GM23248 (cell line): ENCODE results near the gene RGS19.

Experiments used
- EZH2 ChIP-seq: fragments of 200-600 bp; sonication (generic); IDR thresholded peaks from 2 replicates; pipeline ENCODE4 v1.6.1; 2018; ENCODE audit warnings: antibody characterized with exemption, mild to moderate bottlenecking; ENCODE audit not compliant: insufficient read depth, poor library complexity, severe bottlenecking
- EZH2phosphoT487 ChIP-seq: fragments of 200-600 bp; sonication (generic); IDR thresholded peaks from 2 replicates; pipeline ENCODE4 v1.6.1; 2018; ENCODE audit warnings: antibody characterized with exemption, moderate library complexity, mild to moderate bottlenecking, low read depth; ENCODE audit not compliant: insufficient read depth

DNA sequence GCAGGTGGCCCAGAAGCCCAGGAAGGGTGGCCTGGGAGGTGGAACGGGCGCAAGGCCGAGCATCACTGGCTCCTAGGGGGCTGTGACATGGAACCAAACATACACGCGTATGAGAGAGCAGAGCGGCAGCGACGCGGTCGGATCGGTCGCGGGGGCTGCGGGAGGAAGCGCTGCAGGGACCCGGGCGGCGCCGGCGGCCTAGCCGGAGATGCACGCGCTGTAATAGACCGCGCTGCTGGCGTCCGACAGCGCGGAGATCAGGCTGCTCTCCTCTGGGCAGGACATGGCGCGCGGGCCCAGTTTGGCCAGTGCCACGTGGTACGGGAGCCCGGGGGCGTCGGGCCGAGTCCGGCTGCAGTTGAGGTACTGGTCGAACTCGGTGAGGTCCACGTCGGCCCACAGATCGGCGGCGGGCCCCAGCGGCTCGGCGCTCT lies 31.3 kb downstream of the RGS19 start:
- TF ChIP-seq EZH2 (no peak), EZH2phosphoT487 (no peak)
